ENCODE data around the gene SFXN5.

SFXN5 gene

GRCh38 chr2:73081181-73081671 lies 9.7 kb upstream of the SFXN5 start:
- H3K79me2 ChIP-seq (ENCODE audit: insufficient read depth, low read length): no peaks in the 10 kb centered on the region
- no peak overlapping the region for H3K4me3 ChIP-seq (ENCODE audit: low read depth, low read length, poor library complexity, severe bottlenecking)
- H3K4me2 ChIP-seq (ENCODE audit: low read length): no peak overlapping the region
- H3F3A ChIP-seq (ENCODE audit: insufficient read depth, low read length): no peaks in the 10 kb centered on the region
- H4K20me1 ChIP-seq (ENCODE audit: insufficient read depth, low read length): no peaks in the 10 kb centered on the region
- no peaks in the 10 kb centered on the region for H3K4me1 ChIP-seq (ENCODE audit: insufficient read depth, low read length, severe bottlenecking)
- no peaks in the 10 kb centered on the region for H3K9me3 ChIP-seq (ENCODE audit: low read length)
- no peaks in the 10 kb centered on the region for H3K36me3 ChIP-seq (ENCODE audit: insufficient read depth, low read length)
- H3K9me2 ChIP-seq (ENCODE audit: low read depth, low read length): no peaks in the 10 kb centered on the region
- no peak overlapping the region for H3K9ac ChIP-seq (ENCODE audit: low read length)
- no peak overlapping the region for H3K27ac ChIP-seq (ENCODE audit: low read depth, low read length, poor library complexity, severe bottlenecking)
- H2AFZ ChIP-seq (ENCODE audit: low read length): no peak overlapping the region
- H3K27me3 ChIP-seq (ENCODE audit: insufficient read depth, low read length): no peaks in the 10 kb centered on the region; the same call in 1 of the 2 replicates
- TF ChIP-seq EZH2 (IDR thresholded peaks at IDR 0.05; ENCODE audit: borderline replicate concordance, low read length): no peak
- TF ChIP-seq, protein P1, sequence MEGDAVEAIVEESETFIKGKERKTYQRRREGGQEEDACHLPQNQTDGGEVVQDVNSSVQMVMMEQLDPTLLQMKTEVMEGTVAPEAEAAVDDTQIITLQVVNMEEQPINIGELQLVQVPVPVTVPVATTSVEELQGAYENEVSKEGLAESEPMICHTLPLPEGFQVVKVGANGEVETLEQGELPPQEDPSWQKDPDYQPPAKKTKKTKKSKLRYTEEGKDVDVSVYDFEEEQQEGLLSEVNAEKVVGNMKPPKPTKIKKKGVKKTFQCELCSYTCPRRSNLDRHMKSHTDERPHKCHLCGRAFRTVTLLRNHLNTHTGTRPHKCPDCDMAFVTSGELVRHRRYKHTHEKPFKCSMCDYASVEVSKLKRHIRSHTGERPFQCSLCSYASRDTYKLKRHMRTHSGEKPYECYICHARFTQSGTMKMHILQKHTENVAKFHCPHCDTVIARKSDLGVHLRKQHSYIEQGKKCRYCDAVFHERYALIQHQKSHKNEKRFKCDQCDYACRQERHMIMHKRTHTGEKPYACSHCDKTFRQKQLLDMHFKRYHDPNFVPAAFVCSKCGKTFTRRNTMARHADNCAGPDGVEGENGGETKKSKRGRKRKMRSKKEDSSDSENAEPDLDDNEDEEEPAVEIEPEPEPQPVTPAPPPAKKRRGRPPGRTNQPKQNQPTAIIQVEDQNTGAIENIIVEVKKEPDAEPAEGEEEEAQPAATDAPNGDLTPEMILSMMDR (IDR thresholded peaks at IDR 0.05; ENCODE audit: low read length): no peak

GRCh38 chr2:73080321-73081131 lies 9.0 kb upstream of the SFXN5 start:
- Histone ChIP-seq H3K79me2 (ENCODE audit: insufficient read depth, low read length) (no peaks in the 10 kb centered on the region), H3K27ac (ENCODE audit: low read depth, low read length, poor library complexity, severe bottlenecking) (no peak overlapping the region), H3K4me3 (ENCODE audit: low read depth, low read length, poor library complexity, severe bottlenecking) (no peak overlapping the region), H3K9ac (ENCODE audit: low read length) (no peak overlapping the region), H4K20me1 (ENCODE audit: insufficient read depth, low read length) (no peaks in the 10 kb centered on the region), H3K27me3 (ENCODE audit: insufficient read depth, low read length) (no peaks in the 10 kb centered on the region; the same call in 1 of the 2 replicates), H3K4me1 (ENCODE audit: insufficient read depth, low read length, severe bottlenecking) (no peaks in the 10 kb centered on the region), H3K9me2 (ENCODE audit: low read depth, low read length) (no peaks in the 10 kb centered on the region), H3K4me2 (ENCODE audit: low read length) (no peak overlapping the region), H2AFZ (ENCODE audit: low read length) (no peak overlapping the region), H3F3A (ENCODE audit: insufficient read depth, low read length) (no peaks in the 10 kb centered on the region), H3K9me3 (ENCODE audit: low read length) (no peaks in the 10 kb centered on the region), H3K36me3 (ENCODE audit: insufficient read depth, low read length) (no peaks in the 10 kb centered on the region)
- TF ChIP-seq, protein P1 (IDR thresholded peaks at IDR 0.05; ENCODE audit: low read length): no peak
- TF ChIP-seq EZH2 (IDR thresholded peaks at IDR 0.05; ENCODE audit: borderline replicate concordance, low read length): no peak

- no peaks in the 10 kb centered on the region for H3K79me2 ChIP-seq (ENCODE audit: insufficient read depth, low read length)
- no peaks in the 10 kb centered on the region for H3K9me2 ChIP-seq (ENCODE audit: low read depth, low read length)
- no peaks in the 10 kb centered on the region for H3K9me3 ChIP-seq (ENCODE audit: low read length)
- H3K4me1 ChIP-seq (ENCODE audit: insufficient read depth, low read length, severe bottlenecking): no peaks in the 10 kb centered on the region
- no peak overlapping the region for H3K4me3 ChIP-seq (ENCODE audit: low read depth, low read length, poor library complexity, severe bottlenecking)
- H4K20me1 ChIP-seq (ENCODE audit: insufficient read depth, low read length): no peaks in the 10 kb centered on the region
- no peak overlapping the region for H2AFZ ChIP-seq (ENCODE audit: low read length)
- H3K36me3 ChIP-seq (ENCODE audit: insufficient read depth, low read length): no peaks in the 10 kb centered on the region
- TF ChIP-seq, protein P1 (IDR thresholded peaks at IDR 0.05; ENCODE audit: low read length): no peak
- TF ChIP-seq EZH2 (IDR thresholded peaks at IDR 0.05; ENCODE audit: borderline replicate concordance, low read length): no peak
- no peak overlapping the region for H3K4me2 ChIP-seq (ENCODE audit: low read length)
- no peak overlapping the region for H3K9ac ChIP-seq (ENCODE audit: low read length)
- no peaks in the 10 kb centered on the region for H3F3A ChIP-seq (ENCODE audit: insufficient read depth, low read length)
- H3K27ac ChIP-seq (ENCODE audit: low read depth, low read length, poor library complexity, severe bottlenecking): no peak overlapping the region
- no peaks in the 10 kb centered on the region; the same call in 1 of the 2 replicates for H3K27me3 ChIP-seq (ENCODE audit: insufficient read depth, low read length)
These were observed 8.1 kb upstream of the SFXN5 start for GRCh38 chr2:73079636-73080035.
